Loucy (cell line): ENCODE measurements around the gene ATG16L1.

Source experiments
- H2AFZ ChIP-seq: fragments of 200-600 bp; sonication (generic); 2 replicates; pipeline ENCODE4 v1.6.0; 2016; ENCODE audit warnings: antibody characterized with exemption, mild to moderate bottlenecking, low read length, moderate library complexity
- H3F3A ChIP-seq: fragments of 200-600 bp; 2 replicates; pipeline ENCODE4 v1.6.0; 2016; ENCODE audit warnings: antibody characterized with exemption, low read depth, mild to moderate bottlenecking
- H3K27me3 ChIP-seq: fragments of 200-600 bp; sonication (generic); 2 replicates; pipeline ENCODE4 v1.6.1; 2014; ENCODE audit warnings: low read length, mild to moderate bottlenecking; ENCODE audit not compliant: insufficient read depth, poor library complexity, severe bottlenecking
- H3K36me3 ChIP-seq: fragments of 200-600 bp; sonication (generic); 2 replicates; pipeline ENCODE4 v1.6.1; 2016; ENCODE audit warnings: low read length; ENCODE audit not compliant: insufficient read depth
- H3K4me1 ChIP-seq: fragments of 200-600 bp; sonication (generic); 2 replicates; pipeline ENCODE4 v1.5.1; 2014; ENCODE audit warnings: low read length, mild to moderate bottlenecking; ENCODE audit not compliant: insufficient read depth, poor library complexity, severe bottlenecking
- H3K4me2 ChIP-seq: fragments of 200-600 bp; sonication (generic); 2 replicates; pipeline ENCODE4 v1.6.0; 2014; ENCODE audit warnings: antibody characterized with exemption, low read length, low read depth, mild to moderate bottlenecking; ENCODE audit not compliant: poor library complexity, severe bottlenecking
- H3K4me3 ChIP-seq: fragments of 200-600 bp; sonication (generic); 2 replicates; pipeline ENCODE4 v1.5.1; 2014; ENCODE audit warnings: low read length, mild to moderate bottlenecking, mixed read lengths; ENCODE audit not compliant: poor library complexity, severe bottlenecking
- H3K79me2 ChIP-seq: fragments of 200-600 bp; sonication (generic); 2 replicates; pipeline ENCODE4 v1.6.1; 2014; ENCODE audit warnings: low read length; ENCODE audit not compliant: insufficient read depth
- H3K9ac ChIP-seq: fragments of 200-600 bp; sonication (generic); 2 replicates; pipeline ENCODE4 v1.6.0; 2014; ENCODE audit warnings: mild to moderate bottlenecking, low read depth, low read length, moderate library complexity; ENCODE audit not compliant: poor library complexity, severe bottlenecking
- H3K9me2 ChIP-seq: fragments of 200-600 bp; sonication (generic); replicated peaks from 2 replicates; pipeline ENCODE4 v1.6.1; 2016; ENCODE audit warnings: low read depth, low read length, mixed read lengths
- H3K9me3 ChIP-seq: fragments of 200-600 bp; sonication (generic); 2 replicates; pipeline ENCODE4 v1.6.1; 2014; ENCODE audit warnings: mild to moderate bottlenecking, antibody characterized with exemption, low read length, low read depth; ENCODE audit not compliant: insufficient read depth
- H4K20me1 ChIP-seq: fragments of 200-600 bp; sonication (generic); 2 replicates; pipeline ENCODE4 v1.6.0; 2014; ENCODE audit warnings: antibody characterized with exemption, low read length, mild to moderate bottlenecking; ENCODE audit not compliant: insufficient read depth, poor library complexity, severe bottlenecking
- CTCF ChIP-seq: fragments of 200-600 bp; sonication (generic); conservative IDR thresholded peaks from 2 replicates; pipeline ENCODE4 v1.5.1; 2014; ENCODE audit warnings: mild to moderate bottlenecking, antibody characterized with exemption, low read length
- EZH2phosphoT487 ChIP-seq: fragments of 200-600 bp; IDR thresholded peaks from 2 replicates; pipeline ENCODE4 v1.6.1; 2018; ENCODE audit warnings: antibody characterized with exemption, mild to moderate bottlenecking, moderate library complexity, borderline replicate concordance

The ATG16L1 gene

DNA sequence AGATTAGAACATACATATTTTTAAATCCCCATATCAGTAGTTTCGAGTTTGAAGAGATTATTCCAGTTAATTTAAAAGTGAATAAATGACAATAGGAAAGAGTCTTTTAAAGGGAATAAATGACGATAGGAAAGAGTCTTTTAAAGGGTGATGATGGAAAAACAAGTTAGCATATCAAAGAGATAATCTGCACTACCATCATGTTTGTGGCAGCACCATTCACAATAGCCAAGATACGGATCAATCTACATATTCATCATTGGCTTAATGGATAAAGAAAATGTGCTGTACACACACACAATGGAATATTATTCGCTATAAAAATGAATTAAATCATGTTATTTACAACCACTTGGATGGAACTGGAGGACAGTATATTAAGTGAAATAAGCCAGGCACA lies 15.0 kb downstream of the ATG16L1 start:
- H3K4me2 ChIP-seq, result no peak overlapping the region
- peaks cover 7% of the 10 kb centered on the region for H4K20me1 ChIP-seq
- peaks cover 16% of the 10 kb centered on the region; the same call in 1 of the 2 replicates for H3K79me2 ChIP-seq
- TF ChIP-seq EZH2phosphoT487 (no peak), CTCF (no peak)
- peaks cover 40% of the 10 kb centered on the region for H3K4me1 ChIP-seq
- H2AFZ ChIP-seq, result no peak overlapping the region
- H3K9me3 ChIP-seq, result no peaks in the 10 kb centered on the region
- no peaks in the 10 kb centered on the region for H3K9me2 ChIP-seq
- H3F3A ChIP-seq, result peaks cover 15% of the 10 kb centered on the region; the same call in 1 of the 2 replicates
- H3K4me3 ChIP-seq, result no peak overlapping the region
- peaks cover 71% of the 10 kb centered on the region for H3K36me3 ChIP-seq
- no peak overlapping the region for H3K9ac ChIP-seq
- no peaks in the 10 kb centered on the region for H3K27me3 ChIP-seq

DNA sequence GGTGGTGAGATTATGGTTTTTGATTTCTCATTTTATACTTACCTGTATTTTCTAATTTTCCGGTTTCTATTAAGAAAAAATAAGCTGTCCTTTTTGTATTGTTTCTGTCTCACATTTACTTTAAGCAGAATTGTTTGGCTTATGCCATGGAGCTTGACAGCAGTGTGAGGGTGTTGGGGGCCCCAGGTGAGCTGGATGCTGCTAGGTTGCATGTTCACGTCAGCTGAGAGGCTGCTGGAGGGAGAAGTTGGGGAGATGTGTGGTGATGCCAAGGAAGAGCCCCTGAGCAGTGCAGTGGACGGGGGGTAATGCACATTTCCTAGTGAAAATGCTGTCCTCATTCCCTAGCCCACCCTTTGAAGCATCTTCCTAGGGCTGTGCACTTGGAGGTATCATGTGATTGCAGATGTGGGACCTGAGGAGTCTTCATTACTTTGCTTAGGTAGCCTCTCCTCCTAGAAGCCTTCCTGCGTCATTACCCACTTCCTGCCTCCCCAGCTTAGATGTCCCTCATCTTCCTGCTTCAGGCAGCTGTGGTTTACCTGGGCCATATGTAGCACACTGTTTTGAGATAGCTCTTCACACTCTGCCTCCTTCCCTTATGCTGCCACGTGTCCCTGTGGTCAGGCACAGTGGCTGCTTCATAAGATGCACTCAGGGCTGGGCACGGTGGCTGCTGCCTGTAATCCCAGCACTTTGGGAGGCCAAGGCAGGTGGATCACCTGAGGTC lies 16.2 kb downstream of the ATG16L1 start:
- no peak for TF ChIP-seq CTCF
- TF ChIP-seq EZH2phosphoT487, result no peak
- peaks cover 18% of the 10 kb centered on the region; the same call in 1 of the 2 replicates for H3K79me2 ChIP-seq
- H3K4me1 ChIP-seq, result peaks cover 43% of the 10 kb centered on the region
- no peaks in the 10 kb centered on the region for H3K27me3 ChIP-seq
- peak overlapping the region; percentile 14 for H3K4me3 ChIP-seq
- H3F3A ChIP-seq, result peaks cover 15% of the 10 kb centered on the region; the same call in 1 of the 2 replicates
- H2AFZ ChIP-seq, result no peak overlapping the region
- H3K9me2 ChIP-seq, result no peaks in the 10 kb centered on the region
- H3K36me3 ChIP-seq, result peaks cover 69% of the 10 kb centered on the region
- H4K20me1 ChIP-seq, result no peaks in the 10 kb centered on the region
- no peaks in the 10 kb centered on the region for H3K9me3 ChIP-seq
- no peak overlapping the region for H3K9ac ChIP-seq
- peak overlapping the region; percentile 46 for H3K4me2 ChIP-seq

DNA sequence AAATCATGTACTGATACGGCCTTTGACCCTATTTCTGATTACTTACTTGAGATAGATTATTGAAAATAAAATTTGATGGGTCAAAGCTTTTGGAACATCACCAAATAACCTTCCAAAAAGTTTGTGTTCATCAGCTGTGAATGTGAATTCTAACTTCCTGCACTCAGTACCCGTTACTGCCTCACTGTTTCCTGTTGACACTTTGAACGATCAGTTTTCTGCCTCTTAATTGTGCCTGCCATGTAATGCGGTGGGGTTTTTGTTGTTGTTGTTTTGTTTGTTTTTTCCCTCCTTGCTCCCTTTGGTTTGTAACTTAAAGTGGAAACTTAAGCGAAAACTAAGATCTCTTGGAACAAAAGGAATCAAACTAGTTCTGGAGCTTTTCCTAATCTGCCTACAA lies 18.9 kb downstream of the ATG16L1 start:
- Histone ChIP-seq H3K79me2 (0 out of 2 replicates have a peak, but pooled peaks cover 18% of the 10 kb centered on the region), H3K4me3 (peak overlapping the region; percentile 19), H3K9me3 (no peaks in the 10 kb centered on the region), H4K20me1 (no peaks in the 10 kb centered on the region), H3K4me1 (peaks cover 43% of the 10 kb centered on the region), H3K4me2 (peak overlapping the region; percentile 63), H3F3A (peaks cover 15% of the 10 kb centered on the region; the same call in 1 of the 2 replicates), H3K9ac (peak overlapping the region; percentile 17), H3K36me3 (peaks cover 71% of the 10 kb centered on the region), H2AFZ (no peak overlapping the region), H3K9me2 (no peaks in the 10 kb centered on the region), H3K27me3 (no peaks in the 10 kb centered on the region)
- TF ChIP-seq EZH2phosphoT487 (no peak), CTCF (no peak)
